Thymus (tissue), 11 donors: ENCODE measurements around the gene DCC. TPM values are rescaled to one million over a fixed set of nuclear protein-coding genes. Genes with fewer than 3 reads are reported as not detected.
A peak's percentile ranks its signal among the peaks of the same experiment; 100 is the strongest.

Source experiments
- DNase-seq, 9 donors: peaks; one replicate each; pipeline ENCODE4 v3.0.0-alpha.2; 2013; ENCODE audit warnings: low spot score in 9 of 9, low read depth in 6 of 9, missing footprints in 1 of 9
- H3K27ac ChIP-seq, 2 donors: one replicate each; pipeline ENCODE4 v1.5.1; 2013; ENCODE audit warnings: control low read depth in 1 of 2, low read depth in 1 of 2, low read length in 1 of 2, mild to moderate bottlenecking in 1 of 2, moderate library complexity in 1 of 2
- H3K27me3 ChIP-seq, 2 donors: one replicate each; pipeline ENCODE4 v1.5.1; 2013; ENCODE audit warnings: low read length in 1 of 2; ENCODE audit not compliant: control insufficient read depth in 2 of 2, insufficient read depth in 1 of 2
- H3K36me3 ChIP-seq, 2 donors: one replicate each; pipeline ENCODE4 v1.5.1; 2013; ENCODE audit warnings: low read length in 1 of 2, mild to moderate bottlenecking in 1 of 2, moderate library complexity in 1 of 2; ENCODE audit not compliant: control insufficient read depth in 2 of 2, insufficient read depth in 2 of 2
- H3K4me1 ChIP-seq, 2 donors: one replicate each; pipeline ENCODE4 v1.5.1; 2013; ENCODE audit warnings: low read length in 2 of 2; ENCODE audit not compliant: control insufficient read depth in 2 of 2, insufficient read depth in 2 of 2
- H3K4me3 ChIP-seq, 2 donors: one replicate each; pipeline ENCODE4 v1.5.1; 2013; ENCODE audit warnings: low read length in 2 of 2, control low read depth in 1 of 2, mild to moderate bottlenecking in 1 of 2
- H3K9me3 ChIP-seq, 2 donors: one replicate each; pipeline ENCODE4 v1.5.1; 2013; ENCODE audit warnings: low read length in 1 of 2, mild to moderate bottlenecking in 1 of 2; ENCODE audit not compliant: control insufficient read depth in 2 of 2, insufficient read depth in 1 of 2
- WGBS: extraction: QIAGEN DNeasy Blood & Tissue Kit; methylation state at CpG from one replicate; pipeline ENCODE4 v1.1.7; 2013; 5-methylcytosine and 5-hydroxymethylcytosine counted together
- polyA plus RNA-seq: library from polyadenylated mRNA; stranded (reverse); fragments of 200-250 nt; gene quantifications from one replicate; pipeline ENCODE4 v1.2.3, GENCODE V29; 2013
- total RNA-seq: library from RNA; stranded (reverse); fragments of 120-200 nt; gene quantifications from one replicate; pipeline ENCODE4 v1.2.4, GENCODE V29; 2013
- donor health status: healthy.

DCC gene
- total and polyA plus RNA-seq, 2 donors = 0.68 to 7.6 TPM

DNA sequence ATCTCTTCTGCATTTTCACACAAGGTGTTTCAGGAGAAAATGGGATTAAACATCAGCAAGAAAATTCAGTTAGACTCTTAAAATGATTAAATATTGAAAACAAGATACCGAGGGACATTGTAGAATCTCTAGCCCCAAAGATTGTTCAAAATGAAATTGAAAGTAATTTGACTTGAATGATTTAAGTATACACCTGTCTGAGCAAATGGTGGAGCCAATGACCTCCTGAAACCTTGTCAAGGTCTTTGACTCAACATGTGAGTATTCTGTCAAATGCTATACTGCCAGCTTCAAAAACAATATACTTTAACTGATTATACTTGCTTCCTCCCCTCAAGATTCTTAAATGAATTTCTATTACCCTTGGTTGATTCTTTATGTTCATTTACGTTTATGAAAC lies 411.0 kb downstream of the DCC start:
- H3K36me3 ChIP-seq = no peaks in the 10 kb centered on the region
- H3K27me3 ChIP-seq = no peaks in the 10 kb centered on the region
- no peaks in the 10 kb centered on the region for H3K4me1 ChIP-seq
- no peak overlapping the region for H3K27ac ChIP-seq
- 67% methylated on average over 2 of the region's 2 CpGs for WGBS
- no peak overlapping the region for H3K4me3 ChIP-seq
- H3K9me3 ChIP-seq = peaks cover 0 to 10% of the 10 kb centered on the region in 2 donors
- no peak for DNase-seq

DNA sequence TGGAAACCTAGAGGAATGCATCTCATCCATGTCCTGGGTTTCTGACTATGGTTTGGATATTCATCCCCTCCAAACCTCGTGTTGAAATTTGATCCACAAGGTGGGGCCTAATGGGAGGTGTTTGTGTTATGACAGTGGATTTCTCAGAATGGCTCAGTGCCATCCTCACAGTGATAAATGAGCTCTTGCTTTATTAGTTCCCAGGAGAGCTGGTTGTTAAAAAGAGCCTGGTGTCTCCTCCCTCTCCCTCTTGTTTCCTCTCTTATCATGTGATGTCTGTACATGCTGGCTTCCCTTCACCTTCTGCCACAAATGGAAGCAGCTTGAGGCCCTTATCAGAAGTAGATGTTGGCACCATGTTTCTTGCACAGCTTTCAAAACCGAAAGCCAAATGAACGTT lies 424.3 kb downstream of the DCC start:
- whole genome bisulfite sequencing = 67% methylated on average over 3 of the region's 3 CpGs
- Histone ChIP-seq H3K4me3 (no peak overlapping the region), H3K27me3 (no peaks in the 10 kb centered on the region), H3K9me3 (no peaks in the 10 kb centered on the region), H3K36me3 (no peaks in the 10 kb centered on the region), H3K27ac (no peak overlapping the region), H3K4me1 (no peaks in the 10 kb centered on the region)
- DNase-seq = peak in 1 of 9 donors; percentile 0

GRCh38 chr18:52766002-52766545 lies 426.1 kb downstream of the DCC start:
- Histone ChIP-seq H3K4me1 (no peaks in the 10 kb centered on the region), H3K27me3 (no peaks in the 10 kb centered on the region), H3K36me3 (no peaks in the 10 kb centered on the region), H3K27ac (no peak overlapping the region), H3K9me3 (no peaks in the 10 kb centered on the region), H3K4me3 (no peak overlapping the region)
- no peak for DNase-seq
- 85% methylated on average over 9 of the region's 9 CpGs for WGBS

DNA sequence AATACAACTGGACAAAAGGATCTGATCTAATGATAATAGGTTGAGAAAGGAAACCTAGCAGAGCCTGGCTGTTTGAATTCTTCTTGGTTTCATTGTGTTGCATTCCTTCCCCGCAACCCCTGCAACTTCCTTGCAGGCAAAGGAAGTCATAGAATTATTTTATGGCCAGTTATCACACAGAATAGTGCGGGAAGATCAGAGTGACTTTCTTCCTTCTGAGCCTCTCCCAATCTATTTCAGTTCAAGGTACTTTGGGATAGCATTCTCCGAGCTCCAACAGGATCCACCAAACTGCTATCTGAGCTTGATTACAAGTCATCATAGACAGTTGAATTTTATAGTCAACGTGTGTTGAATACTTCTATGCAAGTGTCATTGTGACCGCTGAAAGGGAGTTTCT lies 441.1 kb downstream of the DCC start:
- 70% methylated on average over 5 of the region's 5 CpGs for WGBS
- Histone ChIP-seq H3K4me1 (no peaks in the 10 kb centered on the region), H3K27me3 (no peaks in the 10 kb centered on the region), H3K27ac (no peak overlapping the region), H3K4me3 (no peak overlapping the region), H3K9me3 (no peaks in the 10 kb centered on the region), H3K36me3 (no peaks in the 10 kb centered on the region)
- DNase-seq = no peak

GRCh38 chr18:52791321-52791720 lies 451.3 kb downstream of the DCC start:
- H3K27ac ChIP-seq = no peak overlapping the region
- no peaks in the 10 kb centered on the region for H3K36me3 ChIP-seq
- WGBS = 65% methylated on average over 2 of the region's 2 CpGs
- no peaks in the 10 kb centered on the region for H3K4me1 ChIP-seq
- H3K27me3 ChIP-seq = no peaks in the 10 kb centered on the region
- DNase-seq = no peak
- H3K4me3 ChIP-seq = no peak overlapping the region
- H3K9me3 ChIP-seq = peaks cover 3 to 14% of the 10 kb centered on the region in 2 donors

- peaks cover 0 to 9% of the 10 kb centered on the region in 2 donors for H3K9me3 ChIP-seq
- no peaks in the 10 kb centered on the region for H3K27me3 ChIP-seq
- H3K27ac ChIP-seq = no peak overlapping the region
- no peak for DNase-seq
- no peaks in the 10 kb centered on the region for H3K36me3 ChIP-seq
- H3K4me3 ChIP-seq = no peak overlapping the region
- WGBS = 90% methylated on average over 1 of the region's 1 CpG
- H3K4me1 ChIP-seq = no peaks in the 10 kb centered on the region
Measured at GRCh38 chr18:52812834-52813233, 472.8 kb downstream of the DCC start.

DNA sequence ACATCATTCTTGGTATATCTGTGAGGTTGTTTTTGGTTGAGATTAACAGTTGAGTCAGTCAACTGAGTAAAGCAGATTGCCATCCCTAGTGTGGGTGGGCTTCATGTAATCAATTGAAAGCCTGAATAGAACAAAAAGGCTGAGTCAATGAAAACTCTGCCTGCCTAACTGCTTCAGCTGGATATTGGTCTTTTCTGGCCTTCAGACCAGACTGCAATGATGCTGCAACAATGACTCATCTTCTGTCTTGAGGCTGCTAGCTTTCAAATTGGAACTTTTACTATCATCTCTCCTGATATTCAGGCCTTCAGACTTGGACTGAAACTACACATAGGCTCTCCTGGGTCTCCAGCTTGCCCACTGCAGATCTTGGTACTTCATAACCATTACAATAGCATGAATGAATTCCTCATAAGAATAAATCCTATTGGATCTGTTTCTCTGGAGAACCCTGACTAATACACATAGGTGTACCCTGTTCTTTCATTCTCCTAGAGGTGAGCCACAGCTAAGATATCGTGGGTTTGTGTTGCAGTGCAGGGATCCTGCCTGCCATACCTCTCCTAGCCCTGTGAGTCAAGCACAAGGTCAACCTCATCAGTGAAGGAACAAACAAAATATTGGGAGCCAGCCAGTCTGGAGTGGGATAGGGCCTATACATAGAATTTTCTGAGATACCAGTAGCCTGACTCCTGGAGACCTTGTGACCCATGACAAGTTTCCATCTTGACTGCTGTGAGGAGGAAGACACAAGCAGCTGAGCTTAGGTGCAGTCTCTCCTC lies 473.8 kb downstream of the DCC start:
- 40% methylated on average over 1 of the region's 1 CpG for WGBS
- H3K36me3 ChIP-seq = no peaks in the 10 kb centered on the region
- H3K4me1 ChIP-seq = no peaks in the 10 kb centered on the region
- H3K27me3 ChIP-seq = no peaks in the 10 kb centered on the region
- no peak overlapping the region for H3K4me3 ChIP-seq
- peaks cover 0 to 13% of the 10 kb centered on the region in 2 donors for H3K9me3 ChIP-seq
- no peak overlapping the region for H3K27ac ChIP-seq
- DNase-seq = no peak

DNA sequence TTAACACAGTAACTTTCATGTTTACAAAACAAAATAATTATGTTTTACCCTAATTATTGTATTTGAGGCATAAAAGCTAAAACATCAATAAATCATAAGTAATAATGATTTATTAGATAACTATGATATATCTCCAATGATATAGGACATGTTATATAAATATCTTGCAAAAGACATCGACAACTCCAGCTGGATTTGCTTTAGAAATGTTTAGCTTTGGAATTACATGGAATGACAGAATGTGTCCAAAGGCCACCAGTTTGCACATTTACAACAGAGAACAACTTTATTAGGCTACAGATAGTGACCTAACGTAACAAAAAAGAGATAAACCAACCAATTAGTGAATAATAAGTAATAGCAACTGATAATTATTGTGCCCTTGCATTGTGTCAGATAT lies 475.7 kb downstream of the DCC start:
- Histone ChIP-seq H3K36me3 (no peaks in the 10 kb centered on the region), H3K9me3 (peaks cover 0 to 6% of the 10 kb centered on the region in 2 donors), H3K27me3 (no peaks in the 10 kb centered on the region), H3K4me1 (no peaks in the 10 kb centered on the region), H3K27ac (no peak overlapping the region), H3K4me3 (no peak overlapping the region)
- no peak for DNase-seq
- WGBS = 83% methylated on average over 2 of the region's 2 CpGs

DNA sequence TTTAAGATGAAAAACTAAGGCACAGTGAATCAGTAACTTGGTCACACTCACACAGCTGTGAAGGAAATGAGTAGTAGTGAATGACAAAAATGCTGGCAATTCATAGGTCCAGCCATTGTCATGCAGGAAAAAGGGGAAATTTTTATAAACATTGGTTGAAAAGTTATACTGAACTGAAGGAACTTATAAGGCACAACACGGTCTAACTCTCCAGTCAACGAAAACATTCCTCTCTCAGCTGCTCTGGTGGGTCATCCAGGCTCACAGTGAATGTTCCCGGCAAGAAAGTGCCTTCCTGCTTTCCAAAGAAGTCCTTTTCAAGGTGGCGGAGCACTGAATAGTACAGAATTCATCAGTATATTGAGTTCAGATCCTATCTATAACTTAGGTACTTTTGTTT lies 476.1 kb downstream of the DCC start:
- Histone ChIP-seq H3K4me3 (no peak overlapping the region), H3K36me3 (no peaks in the 10 kb centered on the region), H3K27ac (no peak overlapping the region), H3K27me3 (no peaks in the 10 kb centered on the region), H3K9me3 (peaks cover 0 to 3% of the 10 kb centered on the region in 2 donors), H3K4me1 (no peaks in the 10 kb centered on the region)
- 63% methylated on average over 4 of the region's 4 CpGs for WGBS
- DNase-seq = no peak
